C4-2B (cell line): ENCODE data around the gene RPL36.

Experiments used
- ZFX ChIP-seq: fragments of 450-650 bp; IDR thresholded peaks from 2 replicates; pipeline ENCODE4 v1.6.1; 2017
- TF ChIP-seq, protein P1 (sequence below): fragments of 450-650 bp; conservative IDR thresholded peaks from 2 replicates; pipeline ENCODE4 v1.5.1; 2017; ENCODE audit warnings: mild to moderate bottlenecking

DNA sequence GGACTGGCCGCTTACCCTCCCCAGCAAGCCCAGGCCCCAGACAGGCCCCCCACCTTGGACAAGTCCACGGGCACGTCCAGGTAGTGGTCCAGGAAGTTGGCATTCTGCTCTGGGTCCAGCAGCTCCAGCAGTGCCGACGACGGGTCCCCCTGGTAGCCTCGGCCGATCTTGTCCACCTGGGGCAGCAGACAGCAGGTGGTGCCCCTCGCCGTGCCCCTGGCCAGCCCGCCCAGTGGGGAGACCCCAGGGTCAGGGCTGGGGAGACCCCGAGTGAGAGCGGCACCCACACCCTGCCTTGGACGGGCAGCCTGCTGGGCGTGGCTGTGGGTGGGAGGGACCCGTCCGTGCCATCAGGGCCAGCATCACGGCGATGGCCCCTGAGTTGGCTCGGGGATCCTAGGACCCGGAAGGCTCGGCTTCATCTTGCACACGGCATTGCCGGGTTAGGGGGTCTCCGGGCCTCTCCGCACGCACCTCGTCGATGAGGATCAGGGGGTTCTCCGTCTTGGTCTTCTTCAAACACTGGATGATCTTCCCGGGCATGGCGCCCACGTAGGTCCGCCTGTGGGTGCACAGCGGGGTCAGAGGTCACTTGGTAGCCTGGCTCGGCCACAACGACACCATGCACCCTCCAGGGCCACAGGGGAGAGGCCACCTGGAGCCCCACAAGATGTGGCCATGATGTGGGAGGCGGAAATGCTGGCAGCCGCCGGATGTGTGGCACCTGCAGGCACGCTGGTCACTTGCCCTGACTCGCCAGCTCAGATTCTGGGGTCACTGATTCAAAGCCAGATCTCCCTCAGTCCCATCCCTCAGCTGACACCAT, 6.3 kb downstream of the RPL36 start:
- TF ChIP-seq, protein P1, sequence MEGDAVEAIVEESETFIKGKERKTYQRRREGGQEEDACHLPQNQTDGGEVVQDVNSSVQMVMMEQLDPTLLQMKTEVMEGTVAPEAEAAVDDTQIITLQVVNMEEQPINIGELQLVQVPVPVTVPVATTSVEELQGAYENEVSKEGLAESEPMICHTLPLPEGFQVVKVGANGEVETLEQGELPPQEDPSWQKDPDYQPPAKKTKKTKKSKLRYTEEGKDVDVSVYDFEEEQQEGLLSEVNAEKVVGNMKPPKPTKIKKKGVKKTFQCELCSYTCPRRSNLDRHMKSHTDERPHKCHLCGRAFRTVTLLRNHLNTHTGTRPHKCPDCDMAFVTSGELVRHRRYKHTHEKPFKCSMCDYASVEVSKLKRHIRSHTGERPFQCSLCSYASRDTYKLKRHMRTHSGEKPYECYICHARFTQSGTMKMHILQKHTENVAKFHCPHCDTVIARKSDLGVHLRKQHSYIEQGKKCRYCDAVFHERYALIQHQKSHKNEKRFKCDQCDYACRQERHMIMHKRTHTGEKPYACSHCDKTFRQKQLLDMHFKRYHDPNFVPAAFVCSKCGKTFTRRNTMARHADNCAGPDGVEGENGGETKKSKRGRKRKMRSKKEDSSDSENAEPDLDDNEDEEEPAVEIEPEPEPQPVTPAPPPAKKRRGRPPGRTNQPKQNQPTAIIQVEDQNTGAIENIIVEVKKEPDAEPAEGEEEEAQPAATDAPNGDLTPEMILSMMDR, result no peak
- TF ChIP-seq ZFX, result no peak
